HT1080 (cell line): ENCODE measurements around the gene SSTR5. TPM values are rescaled to one million over a fixed set of nuclear protein-coding genes. Genes with fewer than 3 reads are reported as not detected.
"Not testable (repeated sequence)": the region's sequence is repeated elsewhere in the genome, so short reads cannot be mapped to it uniquely, and the experiment has no call there.

ENCODE experiments used
- DNase-seq: peaks from one replicate; pipeline ENCODE4 v3.0.0-alpha.2; 2015; ENCODE audit warnings: low read depth
- total RNA-seq: library from RNA; depleted of rRNA; stranded (reverse); fragments of >200 nt; shearing (Covaris generic); gene quantifications from 2 replicates; pipeline ENCODE4 v1.2.3, GENCODE V29; 2014

The SSTR5 gene
- total RNA-seq, 1 experiment from 2014 or later, result not detected

- DNase-seq, result no peak
These were observed 854 bp upstream of the SSTR5 start for GRCh38 chr16:1071561-1072225.

GRCh38 chr16:1073262-1073558 is 663 bp downstream of the SSTR5 start:
- DNase-seq, result no peak

DNA sequence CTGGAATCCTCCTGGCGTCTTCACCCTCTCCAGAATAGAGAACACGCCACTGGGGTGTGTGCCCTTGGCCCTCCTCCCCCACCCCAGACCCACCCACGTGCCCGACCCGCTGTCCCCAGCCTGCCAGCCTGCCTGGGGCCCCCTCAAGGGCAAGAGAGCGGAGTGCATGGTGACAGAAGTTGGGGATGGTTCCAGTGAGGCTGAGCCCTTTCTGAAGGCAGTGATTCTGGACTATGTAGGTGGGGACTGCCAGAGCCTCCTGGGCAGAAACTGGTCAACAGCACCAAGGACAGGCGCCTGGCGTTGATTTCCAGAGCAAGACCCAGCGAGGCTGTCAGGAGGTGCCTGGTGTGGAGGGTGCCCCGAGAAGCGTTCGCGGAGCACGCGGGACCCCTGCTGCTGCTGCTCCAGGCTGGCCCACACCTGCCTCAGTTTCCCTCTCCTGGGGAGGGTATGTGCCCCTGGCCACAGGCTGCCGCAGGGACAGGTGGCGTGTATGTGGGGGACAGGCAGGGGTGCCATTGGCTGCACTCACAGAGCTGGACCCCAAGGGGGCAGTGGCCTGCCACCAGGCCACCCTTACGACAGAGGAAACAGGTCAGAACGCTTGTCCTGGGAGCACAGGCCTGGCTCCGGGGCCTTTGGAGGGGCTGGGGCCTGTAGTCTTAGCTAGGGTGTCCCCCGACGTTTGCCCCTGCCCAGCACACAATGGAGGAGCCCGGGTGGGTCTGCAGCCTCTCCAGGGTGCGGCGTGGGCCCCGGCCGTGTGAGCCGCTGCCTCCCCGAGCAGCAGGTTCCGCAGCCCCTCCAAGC is 1.2 kb downstream of the SSTR5 start:
- no peak for DNase-seq

GRCh38 chr16:1074379-1074649 is 1.8 kb downstream of the SSTR5 start:
- DNase-seq, result no peak

DNA sequence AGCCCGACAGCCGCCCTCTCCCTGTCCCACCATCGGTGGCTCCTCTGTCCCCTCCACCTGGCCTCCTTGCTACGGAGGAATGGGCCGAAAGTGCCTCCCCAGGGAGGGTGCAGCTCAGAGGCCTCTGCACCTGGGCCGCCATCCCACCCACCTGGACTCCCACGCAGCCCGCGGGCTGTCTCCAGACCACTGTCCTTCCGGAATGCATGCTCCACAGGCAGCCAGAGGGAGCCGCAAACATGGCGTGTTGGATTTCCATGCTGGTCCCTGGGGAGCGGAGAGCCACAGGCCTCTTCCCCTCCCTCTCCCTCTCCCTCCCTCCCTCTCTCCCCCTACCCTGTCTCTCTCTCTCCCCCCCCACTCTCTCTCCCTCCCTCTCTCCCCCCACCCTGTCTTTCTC is 3.0 kb downstream of the SSTR5 start:
- no peak for DNase-seq

GRCh38 chr16:1076801-1077576 is 4.4 kb downstream of the SSTR5 start:
- no peak for DNase-seq

DNA sequence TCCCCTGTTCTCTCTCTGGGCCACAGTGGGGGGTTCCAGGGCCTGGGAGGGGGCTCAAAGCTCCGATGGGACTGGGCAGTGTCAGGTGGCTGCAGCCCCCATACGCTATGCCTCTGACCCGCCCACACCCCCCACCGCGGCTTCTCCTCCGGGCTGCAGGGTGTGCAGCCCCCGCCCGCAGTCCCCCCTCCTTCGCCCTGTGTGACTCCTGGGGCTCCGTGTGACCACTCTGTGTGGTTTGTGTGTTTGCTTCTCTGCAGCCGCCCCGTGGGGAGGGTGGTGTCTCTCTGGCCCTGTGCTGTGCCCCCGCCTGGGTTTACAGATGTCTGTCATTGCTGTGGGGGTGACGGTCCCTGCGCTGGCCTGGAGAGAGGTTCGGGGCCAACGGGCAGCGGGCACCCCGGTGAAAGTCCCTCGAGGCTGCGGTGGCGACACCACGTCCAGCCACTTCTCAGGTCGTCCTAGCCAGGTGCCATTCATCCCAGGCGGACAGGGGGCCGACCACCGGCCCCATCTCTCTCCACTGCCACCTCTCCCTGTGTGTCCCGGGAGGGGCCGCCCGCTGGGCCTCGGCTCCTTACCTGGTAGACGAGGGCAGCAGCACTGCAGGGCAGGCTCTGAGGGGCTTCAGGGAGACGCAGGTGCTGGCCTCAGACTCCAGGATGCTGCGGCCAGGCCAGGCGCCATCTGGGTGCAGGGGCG is 5.5 kb downstream of the SSTR5 start:
- no peak for DNase-seq

- peak; percentile 13 for DNase-seq
These were observed 6.1 kb downstream of the SSTR5 start for GRCh38 chr16:1078579-1079021.

DNA sequence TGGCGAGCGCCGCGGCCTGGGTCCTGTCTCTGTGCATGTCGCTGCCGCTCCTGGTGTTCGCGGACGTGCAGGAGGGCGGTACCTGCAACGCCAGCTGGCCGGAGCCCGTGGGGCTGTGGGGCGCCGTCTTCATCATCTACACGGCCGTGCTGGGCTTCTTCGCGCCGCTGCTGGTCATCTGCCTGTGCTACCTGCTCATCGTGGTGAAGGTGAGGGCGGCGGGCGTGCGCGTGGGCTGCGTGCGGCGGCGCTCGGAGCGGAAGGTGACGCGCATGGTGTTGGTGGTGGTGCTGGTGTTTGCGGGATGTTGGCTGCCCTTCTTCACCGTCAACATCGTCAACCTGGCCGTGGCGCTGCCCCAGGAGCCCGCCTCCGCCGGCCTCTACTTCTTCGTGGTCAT is 6.8 kb downstream of the SSTR5 start:
- no peak for DNase-seq

- no peak for DNase-seq
These were observed 7.4 kb downstream of the SSTR5 start for GRCh38 chr16:1079786-1080525.

GRCh38 chr16:1080801-1081733 is 8.5 kb downstream of the SSTR5 start:
- no peak for DNase-seq

GRCh38 chr16:1081734-1082265 is 9.3 kb downstream of the SSTR5 start:
- DNase-seq, result no peak

DNA sequence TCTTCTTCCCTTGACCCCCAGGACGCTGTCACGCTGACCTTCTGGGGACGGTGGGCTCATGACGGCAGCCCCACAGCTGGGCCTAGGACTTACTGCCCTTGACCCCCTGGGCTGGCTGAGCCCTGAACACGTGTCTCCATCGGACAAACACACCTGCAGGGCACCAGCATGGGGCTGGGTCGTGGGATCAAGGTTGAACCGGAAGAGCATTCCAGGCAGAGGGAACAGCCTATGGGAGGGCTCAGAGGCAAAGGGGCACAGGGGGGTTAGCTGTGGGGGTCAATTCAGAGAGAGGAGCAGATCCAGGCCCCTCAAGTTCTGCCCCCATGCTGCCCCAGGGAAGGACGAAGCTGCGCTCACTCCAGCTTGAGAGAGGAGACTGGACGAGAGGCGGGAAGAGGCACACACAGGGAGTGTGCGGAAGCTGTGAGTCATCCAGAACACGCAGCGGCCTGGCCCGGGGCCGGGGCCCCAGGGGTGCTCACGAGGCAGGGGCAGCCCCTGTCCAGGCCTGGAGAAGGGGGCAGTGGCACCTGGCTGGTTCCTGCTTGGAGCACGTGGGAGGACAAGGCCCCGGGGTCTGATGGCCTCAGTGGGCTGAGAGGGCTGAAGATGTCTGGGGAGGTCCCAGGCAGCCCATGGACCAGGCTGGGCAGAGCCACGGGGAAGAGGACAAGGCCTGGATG is 9.9 kb downstream of the SSTR5 start:
- no peak for DNase-seq

GRCh38 chr16:1082952-1083675 is 10.6 kb downstream of the SSTR5 start:
- DNase-seq, result no peak

DNA sequence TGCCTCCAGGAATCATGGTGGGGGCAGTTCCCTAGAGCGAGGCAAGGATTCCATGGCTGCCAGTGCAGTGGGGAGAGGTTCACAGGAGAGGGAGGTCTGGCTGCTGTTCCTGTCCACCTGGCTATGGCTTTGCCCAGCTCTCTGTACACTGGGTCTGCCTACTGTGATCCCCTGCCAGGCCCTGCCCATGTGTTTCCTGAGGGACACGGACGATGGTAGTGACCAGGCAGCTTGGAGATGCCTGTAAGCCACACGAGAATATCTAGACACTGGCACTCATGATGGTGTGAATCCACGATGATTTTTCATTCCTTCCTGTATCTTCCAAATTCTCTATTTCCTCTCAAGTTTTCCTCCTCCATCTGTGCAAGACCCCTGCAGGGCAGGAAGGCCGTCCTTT is 12.4 kb downstream of the SSTR5 start:
- DNase-seq, result no peak

DNA sequence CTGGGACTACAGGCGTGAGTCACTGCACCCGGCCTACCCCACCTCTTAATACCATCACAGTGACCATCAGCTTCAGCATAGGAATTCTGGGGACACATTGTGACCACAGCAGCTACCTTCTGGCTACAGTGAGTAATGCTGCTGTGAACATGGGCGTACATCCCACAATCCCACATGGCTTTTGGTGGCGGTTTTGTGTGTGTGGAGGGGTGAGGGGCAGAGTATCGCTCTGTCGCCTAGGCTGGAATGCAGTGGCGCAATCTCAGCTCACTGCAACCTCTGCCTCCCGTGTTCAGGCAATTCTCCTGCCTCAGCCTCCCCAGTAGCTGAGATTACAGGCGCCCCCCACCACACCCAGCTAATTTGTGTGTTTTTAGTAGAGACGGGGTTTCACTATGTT is 13.9 kb downstream of the SSTR5 start:
- not testable (repeated sequence) for DNase-seq

GRCh38 chr16:1088295-1089170 is 16.0 kb downstream of the SSTR5 start:
- DNase-seq, result no peak

GRCh38 chr16:1089439-1089821 is 16.9 kb downstream of the SSTR5 start:
- DNase-seq, result no peak
